ENCODE measurements around the gene PRSS36.

- TF ChIP-seq CTCF (IDR thresholded peaks at IDR 0.05; ENCODE audit: low read depth, low read length, missing input control) (no peak), RAD21 (IDR thresholded peaks at IDR 0.05) (no peak), FOXA2 (IDR thresholded peaks at IDR 0.05) (no peak), EGR1 (IDR thresholded peaks at IDR 0.05; ENCODE audit: low read depth in 2 of 2) (no peak), TAF1 (conservative IDR thresholded peaks at IDR 0.05) (no peak), REST (IDR thresholded peaks at IDR 0.05) (no peak), HNF4G (IDR thresholded peaks at IDR 0.05) (no peak)
- TF ChIP-seq, protein P1, sequence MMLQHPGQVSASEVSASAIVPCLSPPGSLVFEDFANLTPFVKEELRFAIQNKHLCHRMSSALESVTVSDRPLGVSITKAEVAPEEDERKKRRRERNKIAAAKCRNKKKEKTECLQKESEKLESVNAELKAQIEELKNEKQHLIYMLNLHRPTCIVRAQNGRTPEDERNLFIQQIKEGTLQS (IDR thresholded peaks at IDR 0.05) = no peak
Observed at GRCh38 chr16:31148896-31149295, 970 bp downstream of the PRSS36 start.

Measured in liver (tissue), 3 donors.